HG03139 (cell line): Measurements from ENCODE around the gene TEX48.

Source experiments
- ATAC-seq: cut with Tn5 transposase; IDR thresholded peaks from one replicate; pipeline ENCODE4 v1.9.1; 2021; ENCODE audit not compliant: unreplicated experiment

The TEX48 gene

DNA sequence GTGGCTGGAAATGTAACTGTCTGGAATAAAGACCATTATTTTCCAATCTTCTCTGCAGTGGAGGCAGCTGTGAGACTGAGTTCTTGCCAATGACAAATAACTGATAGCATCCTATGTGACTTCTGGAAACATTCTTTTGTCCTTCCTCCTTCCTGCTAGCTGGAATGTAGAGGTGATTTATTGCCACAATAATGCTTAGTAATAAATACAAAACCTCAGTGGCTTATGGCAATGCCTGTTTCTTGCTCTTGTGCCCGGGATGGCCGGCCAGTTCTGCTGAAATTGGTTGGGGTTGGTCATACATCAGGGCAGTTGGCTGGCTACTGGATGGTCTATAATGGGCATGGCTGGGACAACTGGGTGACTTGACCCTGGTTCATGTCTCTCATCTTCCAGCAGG lies 12.2 kb upstream of the TEX48 start:
- ATAC-seq, result no peak

DNA sequence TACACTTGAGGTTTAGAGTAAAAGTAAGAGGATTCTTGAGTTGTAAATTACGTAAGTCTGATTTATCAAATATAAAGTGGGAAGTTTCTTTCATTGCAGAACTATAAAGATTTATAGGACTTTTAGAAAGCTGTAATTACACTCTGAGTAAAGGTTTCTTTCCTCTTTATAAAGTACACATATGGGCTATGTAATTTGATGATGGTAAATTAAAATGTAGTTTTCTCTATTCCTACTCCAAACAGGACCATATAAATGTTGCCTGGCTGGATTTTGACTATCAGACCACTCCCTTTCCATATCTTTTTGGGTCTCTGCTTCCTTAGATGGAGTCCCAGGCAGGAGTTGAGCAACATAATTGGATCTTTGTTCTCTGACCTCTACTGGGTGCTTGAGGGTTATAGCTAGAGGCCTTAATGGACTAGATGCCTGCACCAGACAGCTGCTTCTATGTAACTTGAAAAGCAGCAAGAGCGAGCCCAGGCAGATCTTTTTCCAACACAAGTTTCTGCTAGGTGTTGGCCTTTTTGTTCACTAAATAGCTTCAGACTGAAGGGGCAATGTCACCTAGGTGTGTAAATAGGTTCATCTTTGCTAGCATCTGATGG lies 11.4 kb upstream of the TEX48 start:
- no peak for ATAC-seq

DNA sequence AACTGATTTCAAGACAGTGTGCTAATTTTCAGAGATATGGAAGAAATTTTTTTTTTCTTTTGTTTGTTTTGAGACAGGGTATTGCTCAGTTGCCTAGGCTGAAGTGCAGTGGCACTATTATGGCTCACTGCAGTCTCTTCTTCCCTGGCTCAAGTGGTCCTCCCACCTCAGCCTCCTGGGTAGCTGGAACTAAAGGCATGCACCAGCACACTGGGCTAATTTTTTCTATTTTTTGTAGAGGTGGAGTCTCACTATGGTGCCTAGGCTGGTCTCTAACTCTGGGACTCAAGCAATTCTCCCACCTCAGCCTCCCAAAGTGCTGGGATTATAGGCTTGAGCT lies 9.9 kb upstream of the TEX48 start:
- no peak for ATAC-seq

DNA sequence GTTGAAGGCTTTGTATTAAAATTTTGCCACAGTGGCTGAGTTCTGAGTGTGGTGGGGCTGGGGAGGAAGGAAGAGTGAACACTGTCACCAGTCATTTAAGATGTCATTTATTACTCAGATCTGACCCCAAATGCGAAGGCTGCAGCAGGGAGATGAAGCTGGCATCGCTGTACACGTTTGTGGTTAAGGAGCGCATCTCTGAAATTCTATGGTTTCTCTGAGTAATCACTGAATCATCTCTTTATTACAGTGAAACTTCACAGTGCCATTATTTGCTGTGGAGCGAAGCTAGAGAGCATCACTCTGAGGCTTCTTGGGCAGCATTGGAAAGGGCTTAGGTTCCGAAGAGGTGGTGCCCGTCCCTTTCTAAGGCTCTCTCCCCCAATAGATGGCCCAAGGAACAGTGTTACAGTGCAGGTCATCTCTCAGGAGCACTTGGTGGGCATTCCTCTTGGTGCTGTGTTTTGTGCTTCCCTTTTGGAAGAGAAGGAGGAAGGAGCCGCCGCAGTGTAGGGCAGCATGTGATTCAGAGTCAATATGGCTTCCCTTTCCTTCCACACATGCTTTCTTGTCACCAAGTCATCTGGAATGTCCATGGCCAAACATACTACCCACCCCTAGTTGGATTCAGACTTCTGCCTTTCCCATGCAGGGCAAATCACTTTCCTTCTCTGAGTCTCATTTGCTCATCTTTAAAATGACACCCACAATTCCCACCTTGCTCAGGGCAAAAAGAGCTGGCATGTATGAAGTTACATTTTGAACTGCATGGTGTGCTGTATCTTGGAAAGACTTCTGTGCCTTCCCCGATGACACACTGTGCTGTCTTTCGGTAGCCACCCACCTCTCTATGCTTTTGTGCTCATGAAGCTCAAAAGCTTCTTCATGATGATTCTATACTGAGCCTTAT lies 9.3 kb upstream of the TEX48 start:
- peak; percentile 45 for ATAC-seq

DNA sequence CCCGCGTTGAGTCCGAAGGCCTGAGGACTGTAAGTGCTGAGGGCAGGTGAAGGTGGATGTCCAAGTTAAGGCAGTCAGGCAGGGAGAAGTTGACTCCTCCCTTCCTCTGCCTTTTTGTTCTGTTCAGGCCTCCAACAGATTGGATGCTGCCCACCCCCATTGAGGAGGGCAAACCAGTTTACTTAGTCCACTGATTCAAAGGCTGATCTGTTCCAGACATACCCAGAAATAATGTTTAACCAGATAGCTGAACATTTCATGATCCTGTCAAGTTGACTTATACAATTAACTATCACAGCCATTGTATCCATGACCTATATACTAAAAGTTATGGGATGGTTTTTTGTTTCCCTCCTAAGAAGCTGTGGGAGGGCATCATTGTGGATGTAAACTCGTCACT lies 8.3 kb upstream of the TEX48 start:
- ATAC-seq, result no peak

DNA sequence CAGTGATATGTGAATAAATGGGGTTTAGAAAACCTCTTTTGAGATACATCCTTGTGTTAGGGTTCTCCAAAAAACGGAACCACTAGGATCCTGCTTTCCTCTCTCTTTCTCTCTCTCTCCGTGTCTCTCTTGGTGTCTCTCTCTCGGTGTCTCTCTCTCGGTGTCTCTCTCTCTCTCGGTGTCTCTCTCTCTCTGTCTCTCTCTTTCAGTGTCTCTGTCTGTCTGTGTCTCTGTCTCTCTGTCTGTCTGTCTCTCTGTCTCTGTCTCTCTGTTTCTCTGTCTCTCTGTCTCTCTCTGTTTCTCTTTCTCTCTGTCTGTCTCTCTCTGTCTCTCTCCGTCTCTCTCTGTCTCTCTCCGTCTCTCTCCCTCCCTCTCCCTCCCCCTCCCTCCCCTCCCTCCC lies 7.8 kb upstream of the TEX48 start:
- ATAC-seq, result no peak

DNA sequence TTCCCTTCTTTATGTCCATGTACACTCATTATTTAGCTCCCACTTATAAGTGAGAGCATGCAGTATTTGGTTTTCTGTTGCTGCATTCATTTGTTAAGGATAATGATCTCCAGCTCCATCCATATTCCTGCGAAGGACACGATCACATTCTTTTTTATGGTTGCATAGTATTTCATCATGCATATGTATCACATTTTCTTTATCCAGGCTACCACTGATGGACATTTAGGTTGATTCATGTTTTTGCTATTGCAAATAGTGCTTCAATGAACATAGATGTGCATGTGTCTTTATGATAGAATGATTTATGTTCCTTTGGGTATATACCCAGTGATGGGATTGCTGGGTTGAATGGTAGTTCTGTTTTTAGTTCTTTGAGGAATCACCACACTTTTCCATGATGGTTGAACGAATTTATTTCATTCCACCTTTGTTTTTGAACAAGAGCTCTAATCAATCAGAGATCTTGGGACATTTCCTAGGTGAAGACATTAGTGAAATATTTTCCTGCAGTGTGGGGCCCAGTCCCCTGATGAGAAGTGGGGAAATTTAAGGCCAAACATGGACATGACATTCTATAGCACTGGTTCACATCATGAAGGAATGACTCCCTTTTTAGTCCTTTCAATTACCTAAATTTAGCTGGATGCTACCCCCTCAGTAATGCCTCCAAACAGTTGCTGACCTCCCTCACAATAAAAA lies 7.1 kb upstream of the TEX48 start:
- ATAC-seq, result no peak

DNA sequence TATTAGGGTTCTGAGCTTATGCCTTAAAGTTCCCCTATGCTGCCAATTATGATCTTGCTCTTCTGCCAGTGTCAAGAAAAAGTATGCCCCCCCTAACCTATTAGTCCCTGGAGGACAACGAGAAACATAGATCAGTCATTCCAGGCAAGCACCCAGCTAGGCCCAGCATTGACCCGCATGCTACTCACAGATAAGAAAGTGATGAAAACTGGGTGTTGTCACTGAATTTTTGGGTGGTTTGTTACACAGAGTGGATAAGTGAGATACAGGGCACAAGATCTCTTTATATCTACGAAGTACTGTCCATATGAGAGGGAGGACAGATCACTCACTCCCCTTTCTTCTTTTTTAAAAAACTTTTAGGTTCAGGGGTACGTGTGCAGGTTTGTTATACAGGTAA lies 6.4 kb upstream of the TEX48 start:
- ATAC-seq, result no peak

DNA sequence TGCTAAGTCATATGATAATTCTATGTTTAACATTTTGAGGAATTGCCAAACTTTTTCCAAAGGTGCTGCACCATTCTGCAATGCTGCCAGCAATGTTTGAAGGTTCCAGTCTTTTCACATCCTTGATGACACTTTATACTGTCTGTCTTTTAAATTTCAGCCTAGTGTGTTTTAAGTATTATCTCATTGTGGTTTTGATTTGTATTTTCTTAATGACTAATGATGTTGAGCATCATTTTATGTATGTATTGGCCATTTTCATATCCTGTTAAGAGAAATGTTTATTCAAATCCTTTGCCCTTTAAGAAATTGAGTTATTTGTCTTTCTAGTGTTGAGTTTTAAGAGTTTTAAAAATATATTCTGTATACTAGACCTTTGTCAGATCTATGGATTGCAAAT lies 5.0 kb upstream of the TEX48 start:
- no peak for ATAC-seq

DNA sequence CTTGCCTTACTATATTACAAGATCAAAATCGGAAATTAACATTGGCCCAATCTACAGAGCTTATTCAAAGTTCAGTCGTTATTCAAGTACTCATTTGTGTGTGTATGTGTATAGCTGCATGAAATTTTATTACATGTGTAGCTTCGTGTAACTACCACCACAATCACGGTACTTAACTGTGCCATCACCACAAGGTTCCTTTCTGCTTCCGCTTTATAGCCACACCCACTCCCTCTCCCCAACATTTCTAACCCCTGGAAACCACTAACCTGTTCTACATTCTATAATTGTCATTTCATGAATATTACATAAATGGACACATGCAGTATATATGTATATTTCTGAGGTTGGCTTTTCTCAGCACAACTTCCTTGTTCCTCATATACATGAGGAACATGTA lies 4.0 kb upstream of the TEX48 start:
- no peak for ATAC-seq

DNA sequence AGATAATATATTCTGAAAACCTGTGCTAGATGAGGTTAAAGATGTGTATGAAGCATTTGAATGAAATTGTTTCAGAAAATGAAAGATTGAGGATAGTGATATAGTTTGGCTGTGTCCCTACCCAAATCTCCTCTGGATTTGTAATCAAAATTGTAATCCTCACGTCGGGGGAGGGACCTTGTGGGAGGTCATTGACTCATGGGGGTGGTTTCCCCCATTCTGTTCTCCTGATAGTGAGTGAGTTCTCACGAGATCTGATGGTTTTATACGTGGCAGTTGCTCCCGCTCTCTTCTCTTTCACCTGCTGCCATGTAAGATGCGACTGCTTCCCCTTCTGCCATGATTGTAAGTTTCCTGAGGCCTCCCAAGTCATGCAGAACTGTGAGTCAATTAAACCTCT lies 2.0 kb upstream of the TEX48 start:
- no peak for ATAC-seq

DNA sequence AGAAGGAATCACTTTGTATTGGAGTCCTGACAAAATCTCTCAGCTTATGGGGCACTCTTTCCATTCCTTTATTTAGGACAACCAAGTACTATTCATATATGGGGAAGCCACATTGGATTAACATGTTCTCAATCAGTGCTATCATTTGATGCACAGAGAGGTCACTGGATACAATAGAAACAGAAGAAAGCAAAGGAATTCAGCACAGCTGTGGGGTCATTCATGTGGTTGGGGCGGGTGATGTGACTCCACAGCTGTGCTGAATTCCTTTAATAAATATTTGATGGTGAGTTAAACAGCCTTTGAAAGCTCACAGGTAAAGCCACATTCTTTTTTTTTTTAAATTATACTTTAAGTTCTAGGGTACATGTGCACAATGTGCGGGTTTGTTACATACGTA lies 854 bp upstream of the TEX48 start:
- no peak for ATAC-seq

DNA sequence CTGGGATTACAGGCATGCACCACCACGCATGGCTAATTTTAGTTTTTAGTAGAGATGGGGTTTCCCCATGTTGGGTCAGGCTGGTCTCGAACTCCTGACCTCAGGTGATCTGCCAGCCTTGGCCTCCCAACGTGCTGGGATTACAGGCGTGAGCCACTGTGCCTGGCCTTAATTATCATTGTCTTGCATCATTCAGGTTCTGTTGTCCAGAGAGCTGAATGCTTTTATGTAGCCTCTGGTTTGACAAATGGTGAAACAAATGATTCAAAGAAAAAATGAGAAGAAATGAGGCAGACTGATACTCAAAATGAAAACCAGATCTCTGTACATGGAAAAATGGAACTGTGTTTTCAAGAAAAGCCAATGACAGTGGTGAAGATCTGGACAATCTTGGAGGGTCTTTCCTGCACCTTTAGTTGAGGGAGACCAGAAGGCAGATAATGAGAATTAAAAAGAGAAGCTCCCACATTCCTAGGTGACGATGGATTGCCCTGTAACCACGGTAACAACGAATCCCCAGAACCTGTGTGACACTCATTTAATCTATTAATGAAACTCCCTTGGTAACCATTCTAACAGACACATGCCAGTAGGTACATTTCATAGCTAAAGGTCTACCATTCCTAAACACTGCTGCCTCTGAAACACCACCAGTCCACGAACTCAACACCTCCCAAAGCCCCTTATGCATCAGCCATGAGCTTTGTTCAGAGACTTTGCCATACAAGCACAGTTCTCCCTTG lies 1.6 kb downstream of the TEX48 start:
- ATAC-seq, result no peak

DNA sequence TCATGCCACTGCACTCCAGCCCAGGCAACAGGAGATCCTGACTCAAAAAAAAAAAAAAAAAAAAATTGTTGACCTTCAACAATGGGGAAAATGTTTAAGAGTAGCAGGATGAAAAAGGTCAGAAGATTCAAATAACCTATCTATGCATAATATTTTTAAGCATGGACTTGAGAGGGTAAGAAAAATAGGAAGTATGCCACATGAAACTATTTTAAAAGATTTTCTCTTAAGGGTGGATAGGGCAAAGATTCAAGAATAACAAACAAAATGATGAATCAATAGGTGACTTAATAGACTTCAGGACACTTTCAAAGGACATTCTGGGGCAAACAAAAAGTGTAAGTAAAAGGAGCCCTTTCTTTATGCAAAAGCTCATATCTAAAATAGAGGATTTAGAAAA lies 3.2 kb downstream of the TEX48 start:
- ATAC-seq, result no peak

DNA sequence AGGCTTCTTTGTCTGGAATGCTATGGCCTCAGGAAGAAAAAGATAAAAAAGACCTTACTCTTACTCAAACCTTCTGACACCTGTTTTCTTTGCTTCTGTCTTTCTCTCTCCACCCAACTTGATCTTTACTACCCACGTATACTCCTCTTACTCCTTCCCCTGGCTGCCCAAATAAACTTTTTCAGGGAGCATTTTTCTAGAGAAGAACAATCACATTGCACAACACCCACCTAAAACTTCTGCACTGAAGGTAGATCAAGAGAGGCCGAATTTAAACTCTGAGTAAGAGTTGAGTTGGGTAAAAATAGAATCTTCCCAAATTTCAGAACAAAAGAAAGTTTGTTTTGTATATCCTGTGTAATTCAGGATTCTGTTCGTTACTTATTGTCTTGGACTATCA lies 3.9 kb downstream of the TEX48 start:
- ATAC-seq, result no peak

DNA sequence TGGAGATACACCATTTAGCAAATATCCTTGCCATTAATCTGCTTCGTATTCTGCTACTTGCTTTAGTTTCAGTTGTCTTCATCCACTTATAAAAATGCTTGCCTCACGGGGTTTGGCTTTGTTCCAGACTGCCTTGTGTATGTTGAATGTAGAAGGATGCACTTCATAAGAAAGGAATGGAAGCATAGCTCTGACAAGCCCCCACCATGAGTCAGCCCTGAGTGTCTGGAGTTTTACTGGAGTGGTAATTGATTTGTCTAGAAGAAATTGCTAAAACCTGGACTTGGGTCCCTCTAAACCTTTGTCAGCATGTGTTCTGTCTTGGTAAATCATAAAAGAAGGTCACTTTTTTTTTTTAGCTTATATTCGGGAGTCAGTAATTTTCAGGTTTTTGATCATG lies 4.6 kb downstream of the TEX48 start:
- ATAC-seq, result no peak

DNA sequence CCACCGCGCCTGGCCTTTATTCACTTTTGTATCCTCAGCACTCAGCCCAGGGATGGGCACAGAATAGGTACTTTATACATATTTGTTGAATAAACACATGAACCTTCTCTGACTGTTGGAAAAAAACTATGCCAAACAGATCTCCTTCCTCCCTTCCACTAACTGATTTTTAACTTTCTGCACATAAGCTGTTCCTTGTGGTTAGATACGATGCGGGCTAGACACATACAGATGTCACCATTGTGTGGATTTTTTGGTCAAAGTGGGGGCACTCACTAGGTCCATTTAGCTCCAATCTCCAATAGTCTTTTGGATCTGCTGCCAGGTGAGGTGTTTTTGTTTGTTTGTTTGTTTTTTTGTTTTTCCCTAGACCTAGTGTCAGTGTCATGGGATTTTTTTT lies 5.1 kb downstream of the TEX48 start:
- no peak for ATAC-seq

DNA sequence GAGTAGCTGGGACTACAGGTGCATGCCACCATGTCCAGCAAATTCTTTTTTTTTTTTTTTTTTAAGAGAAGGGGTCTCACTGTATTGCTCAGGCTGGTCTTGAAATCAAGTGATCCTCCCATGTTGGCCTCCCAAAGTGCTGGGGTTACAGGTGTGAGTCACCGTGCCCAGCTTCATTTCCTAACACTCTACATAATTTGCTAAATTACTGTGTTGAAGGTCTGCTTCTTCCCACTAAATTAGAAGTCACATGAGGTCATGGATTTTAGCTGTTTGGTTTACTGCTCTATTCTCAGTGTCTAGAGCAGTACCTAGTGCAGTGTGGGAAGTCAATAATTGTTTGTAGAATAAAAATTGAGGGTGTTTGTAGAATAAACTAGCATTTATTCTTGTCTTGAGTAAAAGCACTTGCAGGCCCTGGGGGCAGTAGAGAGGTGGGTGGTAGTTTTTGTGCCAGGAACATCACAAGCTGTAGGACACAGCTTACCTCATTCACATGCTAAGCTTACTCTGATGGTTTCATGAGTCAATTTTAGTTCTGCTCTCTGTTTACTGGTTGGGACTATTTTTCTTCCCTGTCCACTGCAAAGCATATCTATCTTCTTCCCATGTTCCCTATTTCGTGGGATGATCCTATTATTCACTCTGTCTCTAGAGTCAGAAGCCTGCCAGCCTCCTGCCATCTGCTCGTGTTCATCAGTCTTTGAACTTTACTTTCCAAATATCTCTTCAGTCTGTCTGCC lies 7.0 kb downstream of the TEX48 start:
- no peak for ATAC-seq

DNA sequence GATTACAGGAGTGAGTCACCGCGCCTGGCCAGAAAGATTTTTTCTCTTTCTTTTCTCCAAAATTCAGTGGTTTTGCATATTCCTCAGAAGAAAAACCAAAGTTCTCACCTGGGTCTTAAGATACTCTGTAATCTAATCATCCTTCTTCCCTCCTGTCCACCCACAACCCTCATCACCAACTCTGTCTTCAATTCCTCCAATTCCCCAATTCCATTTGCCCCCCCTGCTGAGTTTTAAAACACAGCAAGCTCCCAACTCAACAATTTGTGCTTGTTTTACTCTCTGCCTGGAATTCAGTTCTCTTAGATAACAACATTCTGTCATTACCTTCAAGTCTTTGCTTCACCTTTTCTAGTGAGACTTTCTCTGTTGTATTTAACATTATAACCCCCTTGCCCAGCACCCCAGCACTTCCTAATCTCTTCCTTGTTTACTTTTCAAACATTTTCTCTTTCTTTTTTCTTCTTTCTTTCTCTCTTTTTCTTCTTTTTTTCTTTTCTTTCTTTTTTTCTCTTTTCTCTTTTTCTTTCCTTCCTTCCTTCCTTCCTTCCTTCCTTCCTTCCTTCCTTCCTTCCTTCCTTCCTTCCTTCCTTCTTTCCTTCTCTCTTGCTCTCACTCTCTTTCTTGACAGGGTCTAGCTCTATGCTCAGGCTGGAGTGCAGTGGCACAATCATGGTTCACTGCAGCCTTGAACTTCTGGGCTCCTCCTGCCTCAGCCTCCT lies 7.8 kb downstream of the TEX48 start:
- ATAC-seq, result no peak

DNA sequence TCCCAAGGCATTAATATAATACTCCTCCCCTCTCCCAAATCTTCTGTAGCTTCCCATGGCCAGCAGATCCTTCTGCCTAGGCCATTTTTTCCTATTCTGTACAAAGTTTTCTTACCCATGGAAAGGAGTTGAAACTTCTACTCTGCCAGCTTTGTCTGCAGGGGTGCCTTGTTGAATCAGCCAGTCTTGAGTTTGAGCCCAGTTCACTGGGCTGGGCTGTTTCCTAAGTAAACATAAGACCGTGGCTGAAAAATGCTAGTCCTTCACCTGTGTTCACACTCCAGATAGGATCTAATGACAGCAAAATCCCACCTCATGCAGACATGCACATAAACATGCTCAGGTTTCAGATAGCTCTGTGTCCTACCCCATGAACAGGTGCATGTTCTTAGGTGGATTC lies 10.4 kb downstream of the TEX48 start:
- ATAC-seq, result no peak
